ENCODE measurements around the gene PM20D1.
"Not testable (repeated sequence)": the region's sequence is repeated elsewhere in the genome, so short reads cannot be mapped to it uniquely, and the experiment has no call there.

The PM20D1 gene, protein sequence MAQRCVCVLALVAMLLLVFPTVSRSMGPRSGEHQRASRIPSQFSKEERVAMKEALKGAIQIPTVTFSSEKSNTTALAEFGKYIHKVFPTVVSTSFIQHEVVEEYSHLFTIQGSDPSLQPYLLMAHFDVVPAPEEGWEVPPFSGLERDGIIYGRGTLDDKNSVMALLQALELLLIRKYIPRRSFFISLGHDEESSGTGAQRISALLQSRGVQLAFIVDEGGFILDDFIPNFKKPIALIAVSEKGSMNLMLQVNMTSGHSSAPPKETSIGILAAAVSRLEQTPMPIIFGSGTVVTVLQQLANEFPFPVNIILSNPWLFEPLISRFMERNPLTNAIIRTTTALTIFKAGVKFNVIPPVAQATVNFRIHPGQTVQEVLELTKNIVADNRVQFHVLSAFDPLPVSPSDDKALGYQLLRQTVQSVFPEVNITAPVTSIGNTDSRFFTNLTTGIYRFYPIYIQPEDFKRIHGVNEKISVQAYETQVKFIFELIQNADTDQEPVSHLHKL

DNA sequence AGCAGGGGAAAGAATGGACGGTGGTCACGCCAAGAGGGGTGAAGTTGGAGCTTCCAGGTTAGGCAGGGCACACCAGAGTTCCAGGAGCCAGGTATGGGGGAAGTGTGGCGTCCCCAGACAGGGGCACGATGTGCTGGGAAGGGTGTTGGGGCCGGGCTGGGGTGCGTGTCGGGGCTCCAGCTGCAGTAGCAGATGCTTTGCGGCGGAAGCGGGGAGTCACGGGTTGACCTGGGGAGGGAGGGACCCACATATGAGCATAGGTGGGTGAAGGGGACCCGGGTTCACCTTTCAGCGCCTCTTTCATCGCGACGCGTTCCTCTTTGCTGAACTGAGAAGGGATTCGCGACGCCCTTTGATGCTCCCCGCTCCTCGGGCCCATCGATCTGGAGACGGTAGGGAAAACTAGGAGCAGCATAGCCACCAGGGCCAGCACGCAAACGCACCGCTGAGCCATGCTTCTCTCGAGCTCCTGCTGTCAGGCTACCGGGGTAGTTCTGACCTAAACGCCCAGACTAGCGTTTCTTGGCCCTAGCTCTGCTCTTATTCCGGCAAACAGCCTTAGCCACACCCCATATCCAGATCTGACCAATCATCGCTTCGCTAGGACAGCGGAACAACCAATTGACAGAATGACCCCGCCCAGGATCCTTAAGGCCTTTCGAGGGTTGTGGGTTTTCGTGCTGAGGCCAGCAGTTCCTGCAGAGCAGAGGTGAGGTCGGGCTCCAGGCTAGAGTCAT is at the start of gene PM20D1:
TSS of gene PM20D1 (minus strand) at position 514 of the 737 bp plus-strand sequence. CDS start at position 454, 60 bp downstream.
- DNase-seq (ENCODE audit: low read depth): peak; percentile 56

GRCh38 chr1:205896351-205896750 is 46.4 kb upstream of the PM20D1 start:
- DNase-seq (ENCODE audit: low read depth): no peak

DNA sequence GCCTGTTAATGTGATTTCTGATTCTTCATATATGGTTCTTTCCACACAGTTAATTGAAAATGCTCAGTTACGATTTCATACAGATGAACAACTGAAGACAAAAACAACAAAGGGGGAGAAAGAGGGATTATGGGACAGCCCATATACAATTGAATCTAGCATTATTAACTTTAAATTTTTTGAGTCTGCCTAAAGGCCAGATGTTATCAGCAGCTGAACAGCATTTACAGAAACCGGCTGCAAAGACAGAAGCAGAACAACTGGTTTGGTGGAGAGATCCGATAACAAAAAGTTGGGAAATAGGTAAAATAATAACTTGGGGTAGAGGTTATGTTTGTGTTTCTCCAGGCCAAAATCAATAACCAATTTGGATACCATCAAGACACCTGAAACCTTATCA is 44.2 kb upstream of the PM20D1 start:
- not testable (repeated sequence) for DNase-seq (ENCODE audit: low read depth)

DNA sequence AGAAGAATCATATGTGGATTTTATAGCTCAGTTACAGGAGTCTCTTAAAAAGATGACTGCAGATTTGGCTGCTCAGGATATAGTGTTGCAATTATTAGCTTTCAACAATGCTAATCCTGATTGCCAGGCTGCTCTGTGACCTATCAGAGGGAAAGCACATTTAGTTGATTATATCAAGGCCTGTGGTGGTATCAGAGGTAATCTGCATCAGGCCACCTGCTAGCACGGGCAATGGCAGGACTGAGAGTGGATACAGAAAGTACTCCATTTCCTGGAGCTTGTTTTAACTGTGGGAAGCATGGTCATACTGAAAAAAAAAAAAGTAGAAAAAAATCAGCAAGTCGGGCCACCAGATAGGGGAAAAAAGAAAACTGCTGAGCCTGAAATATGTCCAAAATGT is 42.2 kb upstream of the PM20D1 start:
- DNase-seq (ENCODE audit: low read depth): not testable (repeated sequence)

GRCh38 chr1:205891481-205891880 is 41.5 kb upstream of the PM20D1 start:
- DNase-seq (ENCODE audit: low read depth): not testable (repeated sequence)

- not testable (repeated sequence) for DNase-seq (ENCODE audit: low read depth)
Observed at GRCh38 chr1:205890631-205891030, 40.7 kb upstream of the PM20D1 start.

GRCh38 chr1:205889706-205890105 is 39.8 kb upstream of the PM20D1 start:
- not testable (repeated sequence) for DNase-seq (ENCODE audit: low read depth)

GRCh38 chr1:205889006-205889405 is 39.1 kb upstream of the PM20D1 start:
- DNase-seq (ENCODE audit: low read depth): not testable (repeated sequence)

GRCh38 chr1:205883792-205884191 is 33.9 kb upstream of the PM20D1 start:
- DNase-seq (ENCODE audit: low read depth): no peak

DNA sequence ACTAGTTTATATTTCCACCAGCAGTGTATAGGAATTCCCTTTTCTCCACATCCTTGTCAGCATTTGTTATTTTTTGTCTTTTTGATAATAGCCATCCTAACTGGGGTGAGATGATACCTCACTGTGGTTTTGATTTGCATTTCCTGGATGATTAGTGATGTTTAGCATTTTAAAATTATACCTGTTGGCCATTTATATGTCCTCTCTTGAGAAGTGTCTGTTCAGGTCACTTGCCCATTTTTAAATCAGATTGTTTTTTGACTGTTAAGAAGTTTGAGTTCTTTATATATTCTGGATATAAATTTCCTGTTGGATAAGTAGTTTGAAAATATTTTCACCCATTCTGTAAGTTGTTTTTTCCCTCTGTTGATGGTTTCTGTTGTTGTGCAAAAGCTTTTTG is 31.0 kb upstream of the PM20D1 start:
- no peak for DNase-seq (ENCODE audit: low read depth)

DNA sequence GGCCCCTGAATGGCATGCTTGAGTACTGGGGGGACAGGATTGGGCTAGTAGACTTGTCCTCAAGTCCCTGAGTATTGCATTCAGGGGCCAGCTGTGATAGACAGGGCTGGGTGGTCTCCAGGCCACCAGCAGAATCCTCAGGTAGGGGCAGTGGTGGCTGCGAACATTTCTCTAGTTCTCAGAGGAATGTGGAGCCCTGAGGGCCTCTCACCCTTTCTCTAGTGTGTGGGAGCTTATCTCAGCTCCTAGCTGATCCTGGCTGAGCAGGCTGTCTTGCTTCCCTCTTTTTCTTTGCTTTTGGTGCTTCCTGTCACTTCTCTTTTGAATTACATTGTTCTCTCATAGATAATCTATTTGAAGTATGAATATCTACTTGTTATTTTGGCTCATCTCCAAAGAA is 30.0 kb upstream of the PM20D1 start:
- DNase-seq (ENCODE audit: low read depth): no peak

- DNase-seq (ENCODE audit: low read depth): no peak
Observed at GRCh38 chr1:205878026-205878425, 28.1 kb upstream of the PM20D1 start.

DNA sequence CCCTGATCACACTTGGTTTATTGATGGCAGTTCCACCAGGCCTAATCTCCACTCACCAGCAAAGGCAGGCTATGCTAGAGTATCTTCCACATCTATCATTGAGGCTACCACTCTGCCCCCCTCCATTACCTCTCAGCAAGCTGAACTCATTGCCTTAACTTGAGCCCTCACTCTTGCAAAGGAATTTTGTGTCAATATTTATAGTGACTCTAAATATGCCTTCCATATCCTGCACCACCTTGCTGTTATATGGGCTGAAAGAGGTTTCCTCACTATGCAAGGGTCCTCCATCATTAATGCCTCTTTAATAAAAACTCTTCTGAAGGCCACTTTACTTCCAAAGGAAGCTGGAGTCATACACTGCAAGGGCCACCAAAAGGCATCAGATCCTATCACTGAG is 23.2 kb upstream of the PM20D1 start:
- not testable (repeated sequence) for DNase-seq (ENCODE audit: low read depth)

DNA sequence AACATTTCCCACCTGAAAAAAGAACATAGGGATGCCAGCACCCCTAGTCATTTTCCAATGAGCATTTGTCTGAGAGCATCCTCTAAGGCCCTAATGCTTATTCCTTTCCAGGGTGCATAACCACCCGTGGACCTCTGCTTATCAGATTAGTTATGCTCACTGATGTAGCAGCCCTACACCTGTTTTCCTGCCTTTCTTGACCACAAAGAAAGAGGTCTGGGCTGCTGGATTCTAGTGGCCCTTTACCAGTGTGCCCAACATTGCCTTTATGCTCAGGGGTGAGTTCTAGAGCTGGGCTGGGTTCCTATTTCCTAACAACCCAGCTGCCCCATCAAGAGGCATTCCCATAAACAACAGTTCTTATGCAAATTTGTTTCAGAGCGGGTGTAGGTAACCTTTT is 20.3 kb upstream of the PM20D1 start:
- no peak for DNase-seq (ENCODE audit: low read depth)

DNA sequence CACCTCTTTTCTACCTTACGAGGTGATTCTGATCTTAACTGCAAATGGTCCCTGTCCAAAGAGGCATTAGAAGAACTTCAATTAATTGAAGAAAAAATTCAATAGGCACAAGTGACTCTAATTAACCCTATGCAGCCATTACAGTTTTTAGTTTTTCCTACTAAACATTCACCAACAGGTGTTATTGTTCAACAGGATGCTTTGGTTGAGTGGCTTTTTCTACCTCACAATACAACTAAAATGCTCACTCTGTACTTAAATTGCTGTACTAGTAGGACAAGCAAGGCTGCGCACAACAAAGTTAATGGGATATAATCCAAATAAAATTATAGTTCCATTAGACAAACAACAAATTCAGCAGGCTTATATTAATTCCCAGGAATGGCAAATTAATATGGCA is 11.6 kb upstream of the PM20D1 start:
- DNase-seq (ENCODE audit: low read depth): no peak

GRCh38 chr1:205858141-205858961 is 8.4 kb upstream of the PM20D1 start:
- DNase-seq (ENCODE audit: low read depth): no peak

GRCh38 chr1:205857501-205857900 is 7.6 kb upstream of the PM20D1 start:
- not testable (repeated sequence) for DNase-seq (ENCODE audit: low read depth)

DNA sequence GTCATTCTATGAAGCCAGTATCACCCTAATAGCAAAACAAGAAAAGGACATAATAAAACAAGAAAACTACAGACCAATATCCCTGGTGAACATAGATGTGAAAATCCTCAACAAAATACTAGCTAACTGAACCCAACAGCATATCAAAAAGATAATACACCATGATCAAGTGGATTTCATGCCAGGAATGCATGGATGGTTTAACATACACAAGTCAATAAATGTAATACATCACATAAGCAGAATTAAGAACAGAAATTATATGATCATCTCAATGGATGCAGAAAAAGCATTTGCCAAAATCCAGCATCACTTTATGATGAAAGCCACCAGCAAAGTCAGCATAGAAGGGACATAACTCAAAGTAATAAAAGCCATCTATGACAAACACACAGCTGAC is 6.5 kb upstream of the PM20D1 start:
- no peak for DNase-seq (ENCODE audit: low read depth)

- no peak for DNase-seq (ENCODE audit: low read depth)
Observed at GRCh38 chr1:205852969-205853368, 3.0 kb upstream of the PM20D1 start.

DNA sequence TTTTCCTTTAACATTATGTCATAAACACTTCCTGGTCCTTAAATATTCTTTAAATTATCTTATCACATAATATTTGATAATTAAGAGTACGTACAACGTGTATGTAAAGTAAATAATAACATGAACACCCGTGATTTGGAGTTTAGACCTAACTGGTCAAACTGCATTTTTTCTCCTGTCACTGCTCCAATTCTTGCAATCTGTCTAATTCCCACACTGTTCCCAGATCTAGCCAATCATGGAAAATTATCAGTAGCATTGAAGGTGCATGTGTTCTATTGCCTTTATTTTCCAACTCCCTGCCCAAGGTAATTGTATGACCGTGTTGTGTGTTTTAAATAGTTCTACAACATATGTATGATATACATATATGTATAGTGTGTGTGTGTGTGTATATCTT is 2.1 kb upstream of the PM20D1 start:
- no peak for DNase-seq (ENCODE audit: low read depth)

DNA sequence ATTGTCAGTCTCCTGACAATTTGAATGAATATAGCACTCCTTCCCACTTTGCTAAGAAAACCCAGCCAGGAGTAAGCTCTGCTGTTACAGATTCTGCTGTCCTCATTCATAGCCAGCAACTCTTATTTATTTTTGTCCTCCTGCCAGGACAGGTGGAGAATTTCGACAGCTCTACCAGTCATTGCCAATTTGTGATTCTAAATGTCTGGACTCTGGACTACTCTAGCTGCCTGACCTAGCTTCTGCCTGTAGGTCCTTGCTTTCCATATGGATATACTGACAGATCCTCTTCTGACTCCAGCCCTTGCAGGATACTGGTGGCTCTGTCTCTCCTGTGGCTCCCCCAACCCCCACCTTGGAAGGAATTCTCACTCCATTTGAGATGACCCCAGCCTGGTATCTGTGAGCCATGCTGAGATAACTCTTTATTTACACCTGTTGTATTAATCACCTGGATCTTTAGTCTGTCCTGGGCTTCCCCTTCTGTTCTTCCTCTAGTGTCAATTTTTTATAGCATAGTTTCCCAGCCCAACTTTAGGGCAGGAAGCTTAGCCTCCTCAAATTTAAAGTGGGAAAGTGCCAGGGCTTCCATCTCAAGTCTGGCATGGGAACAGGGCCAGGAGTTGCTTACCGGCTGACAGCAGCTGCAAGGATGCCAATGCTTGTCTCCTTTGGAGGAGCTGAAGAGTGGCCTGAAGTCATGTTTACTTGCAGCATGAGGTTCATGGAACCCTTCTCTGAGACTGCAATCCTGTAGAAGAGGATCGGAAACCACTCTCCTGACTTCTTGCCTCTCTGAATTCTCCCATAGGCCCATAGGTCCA is 6.7 kb downstream of the PM20D1 start:
- no peak for DNase-seq (ENCODE audit: low read depth)
